AG04450 (cell line): ENCODE measurements around the gene TANGO6. TPM values are rescaled to one million over a fixed set of nuclear protein-coding genes. Genes with fewer than 3 reads are reported as not detected.

Source experiments
- CTCF ChIA-PET: fragments of 300-600, 350-600 bp; formaldehyde crosslinking; extraction: SDS; loops from one replicate; lab custom pipeline; 2022; ENCODE audit warnings: antibody characterized with exemption, inconsistent platforms; lab: Charles Lee
- POLR2A ChIA-PET: fragments of 350-600 bp; formaldehyde crosslinking; extraction: SDS; loops from one replicate; lab custom pipeline; 2021; ENCODE audit warnings: antibody characterized with exemption, inconsistent platforms; lab: Yijun Ruan, JAX
- DNase-seq: peaks from one replicate; pipeline ENCODE4 v3.0.0-alpha.2; 2011; ENCODE audit warnings: low read depth, low spot score
- H3K27ac ChIP-seq: one replicate; pipeline ENCODE4 v1.5.1; 2012; ENCODE audit warnings: low read depth, low read length, control low read depth
- H3K27me3 ChIP-seq: one replicate; pipeline ENCODE4 v1.6.0; 2012; ENCODE audit warnings: low read length; ENCODE audit not compliant: control insufficient read depth, insufficient read depth
- H3K4me3 ChIP-seq: 2 replicates; pipeline ENCODE4 v1.5.1; 2011; ENCODE audit warnings: mild to moderate bottlenecking, low read depth, low read length, control low read depth
- H3K9me3 ChIP-seq: 2 replicates; pipeline ENCODE4 v1.5.1; 2012; ENCODE audit warnings: low read length; ENCODE audit not compliant: control insufficient read depth, insufficient read depth
- polyA plus RNA-seq: library from polyadenylated mRNA; depleted of rRNA; stranded (reverse); fragments of >200 nt; gene quantifications from 2 replicates; pipeline ENCODE4 v1.2.3, GENCODE V29; 2011
- TF ChIP-seq, protein P1 (sequence below): IDR thresholded peaks from 2 replicates; pipeline ENCODE4 v1.5.1; 2011; ENCODE audit warnings: low read depth, low read length, control low read depth, inconsistent platforms

TANGO6 gene
- polyA plus RNA-seq, 1 experiment, result 11.6 TPM

DNA sequence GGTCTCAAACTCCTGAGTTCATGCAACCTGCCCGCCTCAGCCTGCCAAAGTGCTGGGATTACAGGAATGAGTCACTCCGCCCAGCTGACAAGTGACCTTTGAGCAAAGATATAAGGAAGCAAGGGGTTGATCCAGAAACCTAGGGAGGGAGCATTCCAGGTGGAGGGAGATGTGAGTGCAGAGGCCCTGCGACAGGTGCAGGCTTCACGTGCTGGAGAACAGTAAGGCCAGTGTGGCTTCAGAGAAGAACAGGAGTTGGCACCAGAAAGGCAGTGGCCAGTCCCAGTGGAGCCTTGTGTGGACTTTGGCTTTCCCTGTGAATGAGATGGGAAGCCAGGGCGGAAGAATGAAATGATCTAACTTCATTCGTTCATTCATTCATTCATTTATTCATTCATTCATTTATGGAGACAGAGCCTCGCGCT is 188.6 kb downstream of the TANGO6 start:
- POLR2A ChIA-PET, result no interaction called here
- Histone ChIP-seq H3K4me3 (no peak overlapping the region), H3K27ac (no peak overlapping the region), H3K9me3 (no peaks in the 10 kb centered on the region), H3K27me3 (no peaks in the 10 kb centered on the region)
- no peak for DNase-seq
- TF ChIP-seq, protein P1, sequence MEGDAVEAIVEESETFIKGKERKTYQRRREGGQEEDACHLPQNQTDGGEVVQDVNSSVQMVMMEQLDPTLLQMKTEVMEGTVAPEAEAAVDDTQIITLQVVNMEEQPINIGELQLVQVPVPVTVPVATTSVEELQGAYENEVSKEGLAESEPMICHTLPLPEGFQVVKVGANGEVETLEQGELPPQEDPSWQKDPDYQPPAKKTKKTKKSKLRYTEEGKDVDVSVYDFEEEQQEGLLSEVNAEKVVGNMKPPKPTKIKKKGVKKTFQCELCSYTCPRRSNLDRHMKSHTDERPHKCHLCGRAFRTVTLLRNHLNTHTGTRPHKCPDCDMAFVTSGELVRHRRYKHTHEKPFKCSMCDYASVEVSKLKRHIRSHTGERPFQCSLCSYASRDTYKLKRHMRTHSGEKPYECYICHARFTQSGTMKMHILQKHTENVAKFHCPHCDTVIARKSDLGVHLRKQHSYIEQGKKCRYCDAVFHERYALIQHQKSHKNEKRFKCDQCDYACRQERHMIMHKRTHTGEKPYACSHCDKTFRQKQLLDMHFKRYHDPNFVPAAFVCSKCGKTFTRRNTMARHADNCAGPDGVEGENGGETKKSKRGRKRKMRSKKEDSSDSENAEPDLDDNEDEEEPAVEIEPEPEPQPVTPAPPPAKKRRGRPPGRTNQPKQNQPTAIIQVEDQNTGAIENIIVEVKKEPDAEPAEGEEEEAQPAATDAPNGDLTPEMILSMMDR, result no peak
- CTCF ChIA-PET, result no interaction called here

DNA sequence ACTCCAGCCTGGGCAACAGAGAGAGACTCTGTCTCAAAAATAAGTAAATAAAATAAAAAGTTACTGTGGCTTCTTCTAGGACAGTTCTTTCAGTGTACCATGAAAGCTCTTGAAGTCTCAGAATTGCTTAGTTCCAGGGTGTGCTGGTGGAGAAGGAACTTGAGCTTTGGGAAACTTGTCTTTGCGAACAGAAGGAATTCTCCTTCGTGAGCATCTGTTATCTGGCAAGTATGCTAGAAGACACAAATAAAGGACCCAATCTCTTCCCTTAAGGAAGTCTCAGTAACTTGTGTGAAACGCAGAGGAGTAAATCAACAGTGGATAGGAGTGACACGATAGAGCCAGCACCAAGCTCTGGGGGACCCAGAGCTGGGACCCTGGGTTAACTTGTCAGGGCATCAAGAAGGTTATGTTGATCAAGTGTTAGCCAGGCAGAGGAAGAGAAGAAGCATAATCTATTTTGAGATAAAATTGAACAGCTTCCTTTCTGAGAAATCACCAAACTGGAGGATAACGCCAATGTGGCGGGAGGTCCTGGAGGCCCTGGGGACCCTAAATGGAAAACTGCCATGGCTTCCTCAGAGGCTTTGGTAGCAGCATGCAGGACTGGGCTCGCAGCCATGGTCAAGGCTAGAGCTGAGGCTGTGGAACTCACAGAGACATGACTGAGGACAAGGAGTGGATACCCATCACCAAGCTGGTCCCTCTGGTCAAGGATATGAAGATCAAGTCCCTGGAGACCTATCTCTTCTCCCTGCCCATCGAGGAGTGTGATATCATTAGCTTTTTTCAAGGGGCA is 190.0 kb downstream of the TANGO6 start:
- Histone ChIP-seq H3K9me3 (no peaks in the 10 kb centered on the region), H3K4me3 (no peak overlapping the region), H3K27ac (no peak overlapping the region), H3K27me3 (no peaks in the 10 kb centered on the region)
- no peak for DNase-seq
- ChIA-PET POLR2A (no interaction called here), CTCF (no interaction called here)
- TF ChIP-seq, protein P1, result no peak

- no peak for DNase-seq
- TF ChIP-seq, protein P1, result no peak
- H3K9me3 ChIP-seq, result no peaks in the 10 kb centered on the region
- ChIA-PET CTCF (interaction anchor here (0.6 kb wide), 1 partner anchor 76 kb away, joined by 3 read pairs; no protein-coding TSS in a partner anchor), POLR2A (no interaction called here)
- H3K27ac ChIP-seq, result no peak overlapping the region
- no peak overlapping the region for H3K4me3 ChIP-seq
- H3K27me3 ChIP-seq, result no peaks in the 10 kb centered on the region
These were observed 192.0 kb downstream of the TANGO6 start for GRCh38 chr16:69035375-69035774.

DNA sequence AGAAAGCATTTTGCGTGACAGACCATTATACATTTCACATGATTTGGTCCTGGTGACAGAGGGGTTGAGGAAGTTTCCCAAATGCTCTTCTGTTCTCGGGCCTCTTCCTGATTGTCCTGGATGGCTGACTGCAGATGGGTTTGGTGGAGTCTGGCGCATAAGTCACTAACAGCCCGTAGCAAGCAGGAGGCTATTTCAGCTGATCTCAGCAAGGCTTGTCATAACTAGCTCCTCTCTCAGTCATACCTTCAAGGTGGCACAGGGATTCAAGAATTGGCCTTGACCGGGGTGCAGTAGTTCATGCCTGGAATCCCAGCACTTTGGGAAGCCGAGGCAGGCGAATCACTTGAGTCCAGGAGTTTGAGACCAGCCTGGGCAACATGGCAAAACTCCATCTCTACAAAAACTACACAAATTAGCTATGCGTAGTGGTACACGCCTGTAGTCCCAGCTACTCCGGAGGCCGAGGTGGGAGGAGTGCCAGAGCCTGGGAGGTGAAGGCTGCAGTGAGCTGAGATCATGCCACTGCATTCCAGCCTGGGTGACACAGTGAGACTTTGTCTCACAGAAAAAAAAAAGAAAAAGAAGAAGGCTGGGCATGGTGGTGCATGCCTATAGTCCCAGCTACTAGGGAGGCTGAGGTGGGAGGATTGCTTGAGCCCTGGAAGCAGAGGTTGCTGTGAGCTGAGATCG is 193.2 kb downstream of the TANGO6 start:
- DNase-seq, result no peak
- no peak overlapping the region for H3K4me3 ChIP-seq
- CTCF ChIA-PET, result interaction anchor here (0.9 to 1.4 kb wide), 3 partner anchors 77 to 189 kb away, joined by 3 to 5 read pairs (median 3); no protein-coding TSS in a partner anchor
- H3K9me3 ChIP-seq, result no peaks in the 10 kb centered on the region
- POLR2A ChIA-PET, result interaction anchor here (0.6 to 0.7 kb wide), 2 partner anchors 59 to 132 kb away, joined by 3 to 6 read pairs; no protein-coding TSS in a partner anchor
- TF ChIP-seq, protein P1, result no peak
- no peaks in the 10 kb centered on the region for H3K27me3 ChIP-seq
- no peak overlapping the region for H3K27ac ChIP-seq
